K562 (cell line): ENCODE measurements around the gene ENSA. TPM values are rescaled to one million over a fixed set of nuclear protein-coding genes. Genes with fewer than 3 reads are reported as not detected.
A peak's percentile ranks its signal among the peaks of the same experiment; 100 is the strongest.

ENCODE experiments used
- ARID3A ChIP-seq: IDR thresholded peaks from 2 replicates; pipeline ENCODE4 v1.6.1; 2012; ENCODE audit warnings: low read depth, low read length, improper control_type of control experiment, borderline replicate concordance
- ATF6 ChIP-seq: sonication (generic); formaldehyde crosslinking; IDR thresholded peaks from 2 replicates; pipeline ENCODE4 v1.4.0; 2020; ENCODE audit warnings: mild to moderate bottlenecking, missing genetic modification reagents
- DNMT1 ChIP-seq: fragments of 450-650 bp; IDR thresholded peaks from 2 replicates; pipeline ENCODE4 v1.6.1; 2016; ENCODE audit warnings: antibody characterized with exemption, mild to moderate bottlenecking
- E2F8 ChIP-seq: fragments of 450-650 bp; IDR thresholded peaks from 2 replicates; pipeline ENCODE4 v1.7.1; 2018; ENCODE audit warnings: mild to moderate bottlenecking, low read depth; ENCODE audit not compliant: partially characterized antibody
- ERF ChIP-seq: fragments of 450-650 bp; formaldehyde crosslinking; IDR thresholded peaks from 2 replicates; pipeline ENCODE4 v1.4.0; 2020; ENCODE audit warnings: mild to moderate bottlenecking, mixed read lengths
- ILK ChIP-seq: fragments of 450-650 bp; IDR thresholded peaks from 2 replicates; pipeline ENCODE4 v1.6.1; 2016; ENCODE audit warnings: missing genetic modification characterization, low read depth, mild to moderate bottlenecking, missing compliant biosample characterization, moderate library complexity, borderline replicate concordance
- PHTF2 ChIP-seq: fragments of 250-450 bp; sonication (Bioruptor Pico); IDR thresholded peaks from 2 replicates; pipeline ENCODE4 v1.5.0; 2021; ENCODE audit warnings: mild to moderate bottlenecking
- PRDM10 ChIP-seq: fragments of 450-650 bp; IDR thresholded peaks from 2 replicates; pipeline ENCODE4 v1.6.1; 2018; ENCODE audit not compliant: partially characterized antibody
- TEAD1 ChIP-seq, 2 experiments: fragments of 450-650 bp in 1 of 2; sonication (generic) in 1 of 2; formaldehyde crosslinking; IDR thresholded peaks; 2 replicates each; pipeline versions ENCODE4 v1.4.0 to v1.8.0; 2020 to 2022; ENCODE audit warnings: mild to moderate bottlenecking in 2 of 2, missing genetic modification reagents in 1 of 2
- ZNF436 ChIP-seq: fragments of 250-450, 450-650 bp; sonication (Bioruptor Pico); formaldehyde crosslinking; IDR thresholded peaks from 2 replicates; pipeline ENCODE4 v1.7.0; 2020; ENCODE audit warnings: mild to moderate bottlenecking
- ZNF695 ChIP-seq: fragments of 450-650 bp; formaldehyde crosslinking; IDR thresholded peaks from 2 replicates; pipeline ENCODE4 v1.4.0; 2020; ENCODE audit warnings: mild to moderate bottlenecking, moderate library complexity
- ZZZ3 ChIP-seq: fragments of 450-650 bp; IDR thresholded peaks from 2 replicates; pipeline ENCODE4 v1.6.1; 2016; ENCODE audit warnings: antibody characterized with exemption, mild to moderate bottlenecking, moderate library complexity
- polyA plus RNA-seq, 8 experiments: library from polyadenylated mRNA; depleted of rRNA in 4 of 8; stranded (reverse) in 5 of 8; unstranded in 3 of 8; fragments of >200 nt; fragmentation: Nextera tagmentation in 2 of 8; fragmentation: Illumina TruSeq in 1 of 8; extraction: Ambion mirVana in 2 of 8; extraction: Trizol in 1 of 8; gene quantifications; 2 replicates each; pipeline versions ENCODE4 v1.2.1 to v1.2.3, GENCODE V29; 2011 to 2014; ENCODE audit warnings: inconsistent platforms in 1 of 8, missing spikeins in 1 of 8
- total RNA-seq, 7 experiments: library from RNA; depleted of rRNA in 6 of 7; stranded (reverse); fragments of >200 nt in 6 of 7; fragmentation: Illumina TruSeq in 2 of 7; extraction: Trizol in 2 of 7; gene quantifications; 2 replicates each; pipeline versions ENCODE4 v1.2.1 to v1.2.3, GENCODE V29; 2011 to 2021; ENCODE audit warnings: low replicate concordance in 1 of 7
- TF ChIP-seq, protein P1 (sequence below): fragments of 200-800 bp; sonication (Bioruptor generic); IDR thresholded peaks from 2 replicates; pipeline ENCODE4 v1.6.1; 2017; ENCODE audit warnings: missing genetic modification characterization, missing compliant biosample characterization

The ENSA gene
- total and polyA plus RNA-seq, 9 of the 15 experiments (the other 6 are each of a cell fraction or from before 2014, with no cell fraction given): 68.1 to 605 (median 188) TPM

GRCh38 chr1:150629115-150629928 is at the start of gene ENSA (continued):
- TF ChIP-seq PRDM10 (peak; percentile 40), ARID3A (peak; percentile 88; the same call in 1 of the 2 replicates), E2F8 (peak; percentile 41), ZNF695 (CRISPR knock-in tag) (no peak), ATF6 (CRISPR knock-in tag) (0 out of 2 replicates have a peak, but pooled peaks have one; percentile 71), DNMT1 (no peak), PHTF2 (CRISPR knock-in tag) (no peak), TEAD1 (CRISPR knock-in tag; IDR thresholded peaks at IDR 0.05) (no peak), ZZZ3 (no peak), ILK (tag) (no peak), ZNF436 (CRISPR knock-in tag) (no peak), ERF (CRISPR knock-in tag) (no peak)
- TF ChIP-seq, protein P1, sequence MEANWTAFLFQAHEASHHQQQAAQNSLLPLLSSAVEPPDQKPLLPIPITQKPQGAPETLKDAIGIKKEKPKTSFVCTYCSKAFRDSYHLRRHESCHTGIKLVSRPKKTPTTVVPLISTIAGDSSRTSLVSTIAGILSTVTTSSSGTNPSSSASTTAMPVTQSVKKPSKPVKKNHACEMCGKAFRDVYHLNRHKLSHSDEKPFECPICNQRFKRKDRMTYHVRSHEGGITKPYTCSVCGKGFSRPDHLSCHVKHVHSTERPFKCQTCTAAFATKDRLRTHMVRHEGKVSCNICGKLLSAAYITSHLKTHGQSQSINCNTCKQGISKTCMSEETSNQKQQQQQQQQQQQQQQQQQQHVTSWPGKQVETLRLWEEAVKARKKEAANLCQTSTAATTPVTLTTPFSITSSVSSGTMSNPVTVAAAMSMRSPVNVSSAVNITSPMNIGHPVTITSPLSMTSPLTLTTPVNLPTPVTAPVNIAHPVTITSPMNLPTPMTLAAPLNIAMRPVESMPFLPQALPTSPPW: peak; percentile 79
